ENCODE data around the gene KATNB1. TPM values are rescaled to one million over a fixed set of nuclear protein-coding genes. Genes with fewer than 3 reads are reported as not detected.

KATNB1 gene
- polyA plus RNA-seq, 3 donors = 16.9 to 35.6 (median 17.7) TPM

DNA sequence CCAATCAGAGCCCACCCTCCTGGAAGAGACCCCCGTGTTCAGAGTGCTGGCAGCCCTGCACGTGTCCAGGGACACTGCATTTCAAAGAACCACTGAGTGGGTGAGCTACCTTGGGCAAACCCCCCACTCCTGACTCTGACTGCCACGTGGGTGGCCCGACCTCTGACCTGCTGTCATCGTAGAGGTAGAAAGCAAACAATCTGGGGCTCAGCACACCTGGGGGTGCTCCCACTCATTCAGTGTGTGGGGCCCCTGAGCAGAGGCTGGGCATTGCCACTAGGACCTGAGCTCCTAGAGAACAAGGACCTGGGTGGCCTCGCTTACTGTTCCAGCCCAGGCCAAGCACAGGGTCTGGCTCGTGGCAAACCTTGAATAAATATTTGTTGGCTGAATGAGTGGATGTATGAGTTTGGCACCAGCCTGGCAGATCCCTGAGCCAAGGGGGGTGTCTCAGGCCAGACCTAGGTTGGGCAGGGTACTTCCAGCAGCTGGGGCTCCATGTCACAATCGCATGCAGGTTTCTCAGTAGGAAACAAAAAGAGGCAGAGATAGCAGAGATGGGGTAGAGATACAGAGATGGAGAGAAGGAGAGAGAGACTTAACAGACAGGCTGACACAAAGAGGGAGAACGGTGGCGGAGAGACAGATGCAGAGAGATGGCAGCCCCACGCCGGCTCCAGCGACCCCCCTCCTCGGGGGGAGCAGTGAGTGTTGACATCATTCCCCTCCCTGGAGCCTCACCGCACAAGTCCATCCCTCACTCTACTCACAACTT lies 46.4 kb upstream of the KATNB1 start:
- Mint-ChIP-seq H3K27ac (peak overlapping the region in 6 of 7 donors; percentile 2 to 86 (median 78)), H3K27me3 (ENCODE audit: low read depth in 3 of 3) (peaks cover 1 to 10% (median 2%) of the 10 kb centered on the region in 3 donors), H3K9me3 (peaks cover 0 to 2% (median 0%) of the 10 kb centered on the region in 7 donors), H3K4me3 (no peak overlapping the region), H3K4me1 (peaks cover 55% of the 10 kb centered on the region), H3K36me3 (peaks cover 0 to 2% of the 10 kb centered on the region in 2 donors)
- H3K4me1 ChIP-seq (ENCODE audit: control insufficient read depth in 1 of 2, insufficient read depth in 2 of 2, low read length in 2 of 2) = peaks cover 49 to 53% of the 10 kb centered on the region in 2 donors
- no peak for DNase-seq
- intact Hi-C loops (cut with micrococcal nuclease) = no loop called here
- H3K36me3 ChIP-seq (replicated peaks in 1 of 2; ENCODE audit: control insufficient read depth in 1 of 2, insufficient read depth in 2 of 2, low read length in 2 of 2) = no peaks in the 10 kb centered on the region
- no peaks in the 10 kb centered on the region for H3K27me3 ChIP-seq (ENCODE audit: control insufficient read depth in 2 of 2, insufficient read depth in 2 of 2, low read length in 2 of 2)
- no peak overlapping the region for H3K4me2 ChIP-seq (replicated peaks; ENCODE audit: extremely low read depth, low read length, poor library complexity, severe bottlenecking)
- TF ChIP-seq, protein P1, sequence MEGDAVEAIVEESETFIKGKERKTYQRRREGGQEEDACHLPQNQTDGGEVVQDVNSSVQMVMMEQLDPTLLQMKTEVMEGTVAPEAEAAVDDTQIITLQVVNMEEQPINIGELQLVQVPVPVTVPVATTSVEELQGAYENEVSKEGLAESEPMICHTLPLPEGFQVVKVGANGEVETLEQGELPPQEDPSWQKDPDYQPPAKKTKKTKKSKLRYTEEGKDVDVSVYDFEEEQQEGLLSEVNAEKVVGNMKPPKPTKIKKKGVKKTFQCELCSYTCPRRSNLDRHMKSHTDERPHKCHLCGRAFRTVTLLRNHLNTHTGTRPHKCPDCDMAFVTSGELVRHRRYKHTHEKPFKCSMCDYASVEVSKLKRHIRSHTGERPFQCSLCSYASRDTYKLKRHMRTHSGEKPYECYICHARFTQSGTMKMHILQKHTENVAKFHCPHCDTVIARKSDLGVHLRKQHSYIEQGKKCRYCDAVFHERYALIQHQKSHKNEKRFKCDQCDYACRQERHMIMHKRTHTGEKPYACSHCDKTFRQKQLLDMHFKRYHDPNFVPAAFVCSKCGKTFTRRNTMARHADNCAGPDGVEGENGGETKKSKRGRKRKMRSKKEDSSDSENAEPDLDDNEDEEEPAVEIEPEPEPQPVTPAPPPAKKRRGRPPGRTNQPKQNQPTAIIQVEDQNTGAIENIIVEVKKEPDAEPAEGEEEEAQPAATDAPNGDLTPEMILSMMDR (IDR thresholded peaks at IDR 0.05) = no peak
- H3K27ac ChIP-seq (ENCODE audit: low read depth in 1 of 2, low read length in 2 of 2) = peak overlapping the region in 1 of 2 donors; percentile 10
- H3K9me3 ChIP-seq (replicated peaks in 1 of 2; ENCODE audit: control insufficient read depth in 1 of 2, insufficient read depth in 1 of 2, low read length in 2 of 2) = no peaks in the 10 kb centered on the region
- H3K9ac ChIP-seq (ENCODE audit: insufficient read depth, low read length, poor library complexity, severe bottlenecking) = no peak overlapping the region
- H3K79me2 ChIP-seq (ENCODE audit: insufficient read depth, low read length) = no peaks in the 10 kb centered on the region
- H2AFZ ChIP-seq (ENCODE audit: insufficient read depth, low read depth, low read length, poor library complexity, severe bottlenecking) = peak overlapping the region; percentile 41
- H4K20me1 ChIP-seq (ENCODE audit: insufficient read depth, low read length) = no peaks in the 10 kb centered on the region
- peak overlapping the region in 1 of 3 experiments; percentile 27 for H3K4me3 ChIP-seq (replicated peaks in 1 of 3; ENCODE audit: low read depth in 2 of 3, low read length in 3 of 3)
- 17% methylated on average over 13 of the region's 15 CpGs for WGBS (ENCODE audit: insufficient coverage)

DNA sequence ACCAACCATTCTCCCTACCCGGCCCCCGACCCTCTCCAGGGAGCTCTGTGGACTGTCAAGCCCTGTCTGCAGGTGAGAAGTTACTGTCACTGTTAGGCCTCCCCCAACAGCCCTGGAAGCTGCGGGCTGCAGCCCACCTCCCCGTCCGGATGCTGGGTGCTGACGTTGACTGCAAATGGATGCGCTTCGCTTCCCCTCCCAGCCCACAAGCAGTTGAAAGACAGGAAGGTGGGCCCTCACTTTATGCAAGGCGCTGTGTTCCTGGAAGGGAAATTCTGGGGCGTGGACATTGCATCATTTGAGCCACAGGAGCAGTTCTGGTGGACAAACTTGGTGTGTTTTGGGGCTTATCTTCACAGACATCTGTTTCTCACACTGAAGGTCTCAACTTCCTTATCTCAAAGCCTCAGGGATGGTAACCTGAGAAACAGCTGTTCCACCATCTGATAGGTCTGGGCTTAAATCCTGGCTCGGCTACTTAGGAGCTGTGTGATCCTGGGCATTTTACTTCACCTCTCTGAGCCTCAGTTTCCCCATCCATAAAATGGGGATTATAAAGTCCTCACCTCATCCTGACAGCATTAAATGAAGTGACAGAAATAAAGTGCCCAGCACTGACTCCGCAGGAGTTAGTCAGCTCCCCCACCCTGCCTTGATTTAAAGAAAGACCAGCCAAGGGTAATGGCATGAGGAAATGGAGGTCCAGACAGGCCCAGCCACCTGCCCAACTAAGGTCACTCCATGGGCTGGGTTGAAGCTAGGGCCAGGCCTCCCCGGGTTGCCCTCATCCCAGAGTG lies 45.6 kb upstream of the KATNB1 start:
- H3K4me3 ChIP-seq (replicated peaks in 1 of 3; ENCODE audit: low read depth in 2 of 3, low read length in 3 of 3) = peak overlapping the region in 1 of 3 experiments; percentile 27
- no peaks in the 10 kb centered on the region for H3K27me3 ChIP-seq (ENCODE audit: control insufficient read depth in 2 of 2, insufficient read depth in 2 of 2, low read length in 2 of 2)
- no peaks in the 10 kb centered on the region for H3K36me3 ChIP-seq (replicated peaks in 1 of 2; ENCODE audit: control insufficient read depth in 1 of 2, insufficient read depth in 2 of 2, low read length in 2 of 2)
- Mint-ChIP-seq H3K4me3 (peak overlapping the region; percentile 20 to 24), H3K4me1 (peaks cover 58% of the 10 kb centered on the region), H3K27me3 (ENCODE audit: low read depth in 3 of 3) (peaks cover 1 to 10% (median 2%) of the 10 kb centered on the region in 3 donors), H3K36me3 (no peaks in the 10 kb centered on the region), H3K9me3 (peaks cover 0 to 2% (median 0%) of the 10 kb centered on the region in 7 donors), H3K27ac (peak overlapping the region; percentile 47 to 86 (median 82))
- H3K4me1 ChIP-seq (ENCODE audit: control insufficient read depth in 1 of 2, insufficient read depth in 2 of 2, low read length in 2 of 2) = peaks cover 49 to 56% of the 10 kb centered on the region in 2 donors
- TF ChIP-seq, protein P1 (IDR thresholded peaks at IDR 0.05) = no peak
- no peak overlapping the region for H3K9ac ChIP-seq (ENCODE audit: insufficient read depth, low read length, poor library complexity, severe bottlenecking)
- no peaks in the 10 kb centered on the region for H3K79me2 ChIP-seq (ENCODE audit: insufficient read depth, low read length)
- peak; percentile 57 to 73 (median 58) for DNase-seq
- H4K20me1 ChIP-seq (ENCODE audit: insufficient read depth, low read length) = no peaks in the 10 kb centered on the region
- H3K4me2 ChIP-seq (replicated peaks; ENCODE audit: extremely low read depth, low read length, poor library complexity, severe bottlenecking) = peak overlapping the region; percentile 17
- no peaks in the 10 kb centered on the region for H3K9me3 ChIP-seq (replicated peaks in 1 of 2; ENCODE audit: control insufficient read depth in 1 of 2, insufficient read depth in 1 of 2, low read length in 2 of 2)
- intact Hi-C loops (cut with micrococcal nuclease) = loop anchor here (5.0 kb wide), 3 partner anchors 38 to 43 kb away; no protein-coding TSS in a partner anchor
- 10% methylated on average over 10 of the region's 13 CpGs for WGBS (ENCODE audit: insufficient coverage)
- H3K27ac ChIP-seq (ENCODE audit: low read depth in 1 of 2, low read length in 2 of 2) = peak overlapping the region in 1 of 2 donors; percentile 10
- H2AFZ ChIP-seq (ENCODE audit: insufficient read depth, low read depth, low read length, poor library complexity, severe bottlenecking) = peak overlapping the region; percentile 41

All from CD14-positive monocyte (primary cell).